Left kidney (tissue), 2 donors: ENCODE data around the gene SGPL1. TPM values are rescaled to one million over a fixed set of nuclear protein-coding genes. Genes with fewer than 3 reads are reported as not detected.

Experiments
- DNase-seq: peaks from one replicate; pipeline ENCODE4 v3.0.0-alpha.2; 2013
- polyA plus RNA-seq: library from polyadenylated mRNA; unstranded; fragments of 120-200 nt; gene quantifications from one replicate; pipeline ENCODE4 v1.2.1, GENCODE V29; 2013; ENCODE audit not compliant: insufficient read length

The SGPL1 gene
- polyA plus RNA-seq, 1 donor, result 78.4 TPM

GRCh38 chr10:70779511-70780369, 36.0 kb upstream of the SGPL1 start:
- no peak for DNase-seq

GRCh38 chr10:70780370-70780760, 35.4 kb upstream of the SGPL1 start:
- DNase-seq, result no peak

GRCh38 chr10:70780772-70781171, 35.0 kb upstream of the SGPL1 start:
- no peak for DNase-seq

- no peak for DNase-seq
These were observed 34.2 kb upstream of the SGPL1 start for GRCh38 chr10:70781461-70782051.

GRCh38 chr10:70782086-70782745, 33.5 kb upstream of the SGPL1 start:
- no peak for DNase-seq

- DNase-seq, result no peak
These were observed 32.7 kb upstream of the SGPL1 start for GRCh38 chr10:70782746-70783680.

GRCh38 chr10:70784016-70784415, 31.7 kb upstream of the SGPL1 start:
- no peak for DNase-seq

- DNase-seq, result no peak
These were observed 31.3 kb upstream of the SGPL1 start for GRCh38 chr10:70784471-70784870.

GRCh38 chr10:70785190-70785589, 30.6 kb upstream of the SGPL1 start, which contains the start of gene TBATA:
Gene TBATA (minus strand): TSS chr10:70785377. CDS start chr10:70783379, 1,998 bp downstream.
- no peak for DNase-seq

- DNase-seq, result no peak
These were observed 28.8 kb upstream of the SGPL1 start for GRCh38 chr10:70786799-70787415.

GRCh38 chr10:70791386-70792039, 24.2 kb upstream of the SGPL1 start:
- DNase-seq, result no peak

GRCh38 chr10:70795613-70796012, 20.1 kb upstream of the SGPL1 start:
- no peak for DNase-seq

- no peak for DNase-seq
These were observed 17.9 kb upstream of the SGPL1 start for GRCh38 chr10:70797840-70798239.

GRCh38 chr10:70799124-70799523, 16.6 kb upstream of the SGPL1 start:
- no peak for DNase-seq

GRCh38 chr10:70801854-70802253, 13.9 kb upstream of the SGPL1 start:
- no peak for DNase-seq

GRCh38 chr10:70803775-70804420, 11.8 kb upstream of the SGPL1 start:
- no peak for DNase-seq

- no peak for DNase-seq
These were observed 11.3 kb upstream of the SGPL1 start for GRCh38 chr10:70804421-70804808.

GRCh38 chr10:70805619-70806215, 10.0 kb upstream of the SGPL1 start:
- DNase-seq, result no peak

- no peak for DNase-seq
These were observed 8.9 kb upstream of the SGPL1 start for GRCh38 chr10:70806841-70807240.

- no peak for DNase-seq
These were observed 8.2 kb upstream of the SGPL1 start for GRCh38 chr10:70807556-70807955.
